WTC11 (cell line): ENCODE data around the gene MACROD2.

Source experiments
- IRF2 ChIP-seq: sonication (generic); formaldehyde crosslinking; IDR thresholded peaks from 2 replicates; pipeline ENCODE4 v1.8.0; 2022; ENCODE audit warnings: low read depth, missing genetic modification reagents, borderline replicate concordance
- JUN ChIP-seq: sonication (generic); formaldehyde crosslinking; IDR thresholded peaks from 2 replicates; pipeline ENCODE4 v1.8.0; 2023; ENCODE audit warnings: mild to moderate bottlenecking, missing genetic modification reagents
- KAT7 ChIP-seq: sonication (generic); formaldehyde crosslinking; IDR thresholded peaks from 2 replicates; pipeline ENCODE4 v1.8.1; 2023; ENCODE audit warnings: missing genetic modification reagents, mild to moderate bottlenecking, borderline replicate concordance
- TCF7 ChIP-seq: sonication (generic); formaldehyde crosslinking; IDR thresholded peaks from 2 replicates; pipeline ENCODE4 v1.8.0; 2022; ENCODE audit warnings: mild to moderate bottlenecking, low read depth, missing genetic modification reagents, moderate library complexity
- TF ChIP-seq, protein P1 (sequence below): fragments of 200-600 bp; IDR thresholded peaks from 2 replicates; pipeline ENCODE4 v1.8.0; 2022; ENCODE audit warnings: antibody characterized with exemption
- TF ChIP-seq, protein P2 (sequence below): sonication (generic); formaldehyde crosslinking; IDR thresholded peaks from 2 replicates; pipeline ENCODE4 v1.8.1; 2023; ENCODE audit warnings: mild to moderate bottlenecking, missing genetic modification reagents, moderate library complexity
- TF ChIP-seq, protein P3 (sequence below): sonication (generic); formaldehyde crosslinking; conservative IDR thresholded peaks from 2 replicates; pipeline ENCODE4 v1.8.1; 2022; ENCODE audit warnings: mild to moderate bottlenecking, missing genetic modification reagents

DNA sequence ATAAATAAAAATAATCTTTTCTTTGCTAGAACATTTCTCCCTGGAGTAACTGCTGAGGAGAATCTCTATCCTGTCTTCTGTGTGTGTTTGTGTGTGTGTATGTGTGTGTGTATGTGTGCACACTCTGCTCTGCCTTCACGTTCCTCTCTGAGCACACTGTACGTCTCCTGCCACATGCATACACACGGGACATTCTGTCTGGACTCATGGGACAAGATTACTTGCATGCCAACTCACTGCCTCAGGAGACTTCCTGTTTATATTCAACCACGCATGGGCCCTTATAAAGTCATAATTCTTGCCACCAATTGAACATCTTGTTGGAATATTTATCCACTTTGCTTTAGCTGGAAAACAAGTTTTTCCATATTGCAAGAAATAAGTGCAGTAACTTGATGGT, 1647.4 kb downstream of the MACROD2 start:
- TF ChIP-seq JUN (CRISPR knock-in tag) (no peak), KAT7 (CRISPR knock-in tag) (no peak), IRF2 (no peak), TCF7 (no peak)
- TF ChIP-seq, protein P1, sequence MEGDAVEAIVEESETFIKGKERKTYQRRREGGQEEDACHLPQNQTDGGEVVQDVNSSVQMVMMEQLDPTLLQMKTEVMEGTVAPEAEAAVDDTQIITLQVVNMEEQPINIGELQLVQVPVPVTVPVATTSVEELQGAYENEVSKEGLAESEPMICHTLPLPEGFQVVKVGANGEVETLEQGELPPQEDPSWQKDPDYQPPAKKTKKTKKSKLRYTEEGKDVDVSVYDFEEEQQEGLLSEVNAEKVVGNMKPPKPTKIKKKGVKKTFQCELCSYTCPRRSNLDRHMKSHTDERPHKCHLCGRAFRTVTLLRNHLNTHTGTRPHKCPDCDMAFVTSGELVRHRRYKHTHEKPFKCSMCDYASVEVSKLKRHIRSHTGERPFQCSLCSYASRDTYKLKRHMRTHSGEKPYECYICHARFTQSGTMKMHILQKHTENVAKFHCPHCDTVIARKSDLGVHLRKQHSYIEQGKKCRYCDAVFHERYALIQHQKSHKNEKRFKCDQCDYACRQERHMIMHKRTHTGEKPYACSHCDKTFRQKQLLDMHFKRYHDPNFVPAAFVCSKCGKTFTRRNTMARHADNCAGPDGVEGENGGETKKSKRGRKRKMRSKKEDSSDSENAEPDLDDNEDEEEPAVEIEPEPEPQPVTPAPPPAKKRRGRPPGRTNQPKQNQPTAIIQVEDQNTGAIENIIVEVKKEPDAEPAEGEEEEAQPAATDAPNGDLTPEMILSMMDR = no peak
- TF ChIP-seq, protein P2, sequence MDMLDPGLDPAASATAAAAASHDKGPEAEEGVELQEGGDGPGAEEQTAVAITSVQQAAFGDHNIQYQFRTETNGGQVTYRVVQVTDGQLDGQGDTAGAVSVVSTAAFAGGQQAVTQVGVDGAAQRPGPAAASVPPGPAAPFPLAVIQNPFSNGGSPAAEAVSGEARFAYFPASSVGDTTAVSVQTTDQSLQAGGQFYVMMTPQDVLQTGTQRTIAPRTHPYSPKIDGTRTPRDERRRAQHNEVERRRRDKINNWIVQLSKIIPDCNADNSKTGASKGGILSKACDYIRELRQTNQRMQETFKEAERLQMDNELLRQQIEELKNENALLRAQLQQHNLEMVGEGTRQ (CRISPR knock-in tag) = no peak
- TF ChIP-seq, protein P3, sequence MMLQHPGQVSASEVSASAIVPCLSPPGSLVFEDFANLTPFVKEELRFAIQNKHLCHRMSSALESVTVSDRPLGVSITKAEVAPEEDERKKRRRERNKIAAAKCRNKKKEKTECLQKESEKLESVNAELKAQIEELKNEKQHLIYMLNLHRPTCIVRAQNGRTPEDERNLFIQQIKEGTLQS = no peak
